GM12878 (cell line): ENCODE results near the gene SERBP1. TPM values are rescaled to one million over a fixed set of nuclear protein-coding genes. Genes with fewer than 3 reads are reported as not detected.

Experiments
- ATAC-seq: fragments of 200-7000 bp; cut with Tn5 transposase; 3 replicates; pipeline ENCODE4 v1.9.1; 2020; ENCODE audit warnings: mild to moderate bottlenecking, moderate library complexity
- BruUV-seq: library from RNA; stranded (reverse); fragments of 400-500 nt; replicated peaks from 2 replicates; lab custom pipeline; 2021; lab: Mats Ljungman, UMichigan
- CTCF ChIA-PET: fragments of 300-600 bp; sonication (Branson Sonifier 250); formaldehyde crosslinking; extraction: SDS; loops from one replicate; lab custom pipeline; 2021; ENCODE audit warnings: inconsistent platforms; lab: Yijun Ruan, JAX
- POLR2A ChIA-PET: fragments of 350-600 bp; formaldehyde crosslinking; extraction: SDS; loops from one replicate; lab custom pipeline; 2021; ENCODE audit warnings: inconsistent platforms; lab: Charles Lee
- RAD21 ChIA-PET: fragments of 300-600 bp; sonication (Branson Sonifier 250); formaldehyde crosslinking; loops from one replicate; lab custom pipeline; 2023; ENCODE audit warnings: antibody characterized with exemption; ENCODE audit not compliant: unreplicated experiment; lab: Charles Lee
- SMC1A ChIA-PET: fragments of 300-600 bp; sonication (Branson Sonifier 250); formaldehyde crosslinking; loops from one replicate; lab custom pipeline; 2023; ENCODE audit not compliant: unreplicated experiment, uncharacterized antibody; lab: Charles Lee
- DNase-seq: peaks from one replicate; pipeline ENCODE4 v3.0.0-alpha.2; 2011; ENCODE audit warnings: low read depth, low spot score
- FAIRE-seq: peaks from 3 replicates; lab custom pipeline; 2011; peaks lifted over from hg19 to GRCh38; lab: Jason Lieb, UNC
- H2AFZ ChIP-seq: 2 replicates; pipeline ENCODE4 v1.6.0; 2011; ENCODE audit warnings: low read depth, low read length, control low read depth; ENCODE audit not compliant: control insufficient read depth
- H3K27ac ChIP-seq: 2 replicates; pipeline ENCODE4 v1.5.1; 2011; ENCODE audit warnings: control low read depth; ENCODE audit not compliant: control insufficient read depth, insufficient read depth
- H3K27me3 ChIP-seq, 2 experiments: replicated peaks in 1 of 2; 2 replicates each; pipeline versions ENCODE4 v1.6.0 to v1.6.1; 2011; ENCODE audit warnings: low read length in 1 of 2; ENCODE audit not compliant: control insufficient read depth in 2 of 2, insufficient read depth in 2 of 2
- H3K36me3 ChIP-seq, 2 experiments: 2 replicates each; pipeline ENCODE4 v1.5.1; 2011; ENCODE audit warnings: low read length in 1 of 2; ENCODE audit not compliant: control insufficient read depth in 2 of 2, insufficient read depth in 2 of 2
- H3K4me1 ChIP-seq: 2 replicates; pipeline ENCODE4 v1.6.1; 2011; ENCODE audit warnings: mild to moderate bottlenecking, low read length, moderate library complexity, mixed read lengths; ENCODE audit not compliant: control insufficient read depth, insufficient read depth
- H3K4me2 ChIP-seq: 2 replicates; pipeline ENCODE4 v1.6.0; 2011; ENCODE audit warnings: control low read depth; ENCODE audit not compliant: control insufficient read depth, insufficient read depth
- H3K4me3 ChIP-seq: fragments of 200-600 bp; sonication (generic); 2 replicates; pipeline ENCODE4 v1.5.1; 2016
- H3K79me2 ChIP-seq: 2 replicates; pipeline ENCODE4 v1.6.0; 2011; ENCODE audit warnings: low read length; ENCODE audit not compliant: control insufficient read depth, insufficient read depth
- H3K9ac ChIP-seq: 2 replicates; pipeline ENCODE4 v1.8.0; 2011; ENCODE audit warnings: low read length, control low read depth, mixed read lengths; ENCODE audit not compliant: control insufficient read depth, insufficient read depth
- H3K9me3 ChIP-seq: replicated peaks from 3 replicates; pipeline ENCODE4 v1.5.1; 2011; ENCODE audit warnings: mild to moderate bottlenecking, low read length; ENCODE audit not compliant: control insufficient read depth, insufficient read depth
- H4K20me1 ChIP-seq: 2 replicates; pipeline ENCODE4 v1.6.0; 2011; ENCODE audit not compliant: control insufficient read depth, insufficient read depth
- BHLHE40 ChIP-seq, 2 experiments: fragments of 450-650 bp in 1 of 2; IDR thresholded peaks; 2 replicates each; pipeline ENCODE4 v1.6.1; 2011 to 2017; ENCODE audit warnings: low read depth in 2 of 2, borderline replicate concordance in 1 of 2, improper control_type of control experiment in 1 of 2, low read length in 1 of 2, mild to moderate bottlenecking in 1 of 2
- CBFB ChIP-seq: IDR thresholded peaks from 2 replicates; pipeline ENCODE4 v1.6.1; 2016; ENCODE audit warnings: antibody characterized with exemption, low read depth
- CREB1 ChIP-seq: IDR thresholded peaks from 2 replicates; pipeline ENCODE4 v1.6.1; 2012; ENCODE audit warnings: low read depth, mild to moderate bottlenecking, inconsistent platforms
- CTCF ChIP-seq, 3 experiments: IDR thresholded peaks in 2 of 3; conservative IDR thresholded peaks in 1 of 3; 2 replicates each; pipeline ENCODE4 v1.5.1; 2011; ENCODE audit warnings: low read depth in 3 of 3, low read length in 3 of 3, mild to moderate bottlenecking in 3 of 3, control low read depth in 2 of 3, moderate library complexity in 2 of 3, inconsistent platforms in 1 of 3, mixed read lengths in 1 of 3; ENCODE audit not compliant: control insufficient read depth in 2 of 3, insufficient read depth in 1 of 3; ENCODE audit errors: extremely low read depth in 1 of 3
- GABPA ChIP-seq: IDR thresholded peaks from 2 replicates; pipeline ENCODE4 v1.6.1; 2014; ENCODE audit warnings: antibody characterized with exemption, low read depth, mild to moderate bottlenecking, inconsistent platforms
- MLLT1 ChIP-seq: fragments of 450-650 bp; IDR thresholded peaks from 2 replicates; pipeline ENCODE4 v1.6.1; 2016; ENCODE audit warnings: mild to moderate bottlenecking
- SREBF2 ChIP-seq: IDR thresholded peaks from 2 replicates; pipeline ENCODE4 v1.6.1; 2012; ENCODE audit warnings: mild to moderate bottlenecking, low read length
- ZNF24 ChIP-seq: fragments of 450-650 bp; IDR thresholded peaks from 2 replicates; pipeline ENCODE4 v1.6.1; 2017; ENCODE audit warnings: antibody characterized with exemption, mild to moderate bottlenecking
- ZNF687 ChIP-seq: fragments of 450-650 bp; IDR thresholded peaks from 2 replicates; pipeline ENCODE4 v1.6.1; 2017; ENCODE audit warnings: mild to moderate bottlenecking, moderate library complexity
- WGBS: methylation state at CpG from one replicate; pipeline ENCODE4 v1.1.6; 2016; ENCODE audit warnings: low lambda C conversion rate; ENCODE audit not compliant: insufficient replicate concordance, insufficient coverage; ENCODE audit errors: missing lambda C conversion rate; 5-methylcytosine and 5-hydroxymethylcytosine counted together
- in situ Hi-C: fragments of 300-500 bp; cut with MboI; formaldehyde crosslinking; loops from 9 replicates; pipeline ENCODE4 v1.14.3; 2018; ENCODE audit warnings: mixed read lengths
- intact Hi-C: fragments of 100-400 bp; cut with micrococcal nuclease; formaldehyde crosslinking; loops from one replicate; pipeline ENCODE4 v1.14.2; 2022; ENCODE audit not compliant: unreplicated experiment
- polyA plus RNA-seq, 11 experiments: library from polyadenylated mRNA; depleted of rRNA in 4 of 11; unstranded in 6 of 11; stranded (reverse) in 5 of 11; fragments of >200 nt; fragmentation: Nextera tagmentation in 4 of 11; fragmentation: Illumina TruSeq in 1 of 11; extraction: Ambion mirVana in 4 of 11; extraction: Trizol in 1 of 11; gene quantifications; 1 replicate in 1 of 11; 2 replicates in 10 of 11; pipeline versions ENCODE4 v1.2.1 to v1.2.3, GENCODE V29; 2011 to 2016; ENCODE audit warnings: inconsistent platforms in 2 of 11, missing spikeins in 2 of 11, low read depth in 1 of 11
- total RNA-seq, 4 experiments: library from RNA; depleted of rRNA in 3 of 4; stranded (reverse); fragments of >200 nt in 3 of 4; fragmentation: Illumina TruSeq in 1 of 4; extraction: Trizol in 1 of 4; gene quantifications; 2 replicates each; pipeline versions ENCODE4 v1.2.1 to v1.2.3, GENCODE V29; 2013 to 2021

The SERBP1 gene
- total and polyA plus RNA-seq, 10 of the 15 experiments (the other 5 are each of a cell fraction or from before 2014, with no cell fraction given) = 76.7 to 509 (median 384) TPM

- no peak for TF ChIP-seq CTCF (IDR thresholded peaks at IDR 0.05 in 2 of 3, conservative IDR thresholded peaks at IDR 0.05 in 1 of 3; ENCODE audit: control insufficient read depth in 2 of 3, extremely low read depth in 1 of 3, insufficient read depth in 1 of 3, low read depth in 3 of 3, low read length in 3 of 3)
- no peak for TF ChIP-seq SREBF2
- no peak for TF ChIP-seq ZNF24
- TF ChIP-seq CREB1 = no peak
- no peak for TF ChIP-seq BHLHE40 (IDR thresholded peaks at IDR 0.05; ENCODE audit: borderline replicate concordance in 1 of 2, low read depth in 2 of 2, low read length in 1 of 2)
These were observed 33.2 kb upstream of the SERBP1 start (continued) for GRCh38 chr1:67463298-67463955.

GRCh38 chr1:67460676-67461500, 30.7 kb upstream of the SERBP1 start:
- ChIA-PET CTCF (no interaction called here), POLR2A (no interaction called here)
- no peak for TF ChIP-seq MLLT1
- TF ChIP-seq CREB1 = no peak
- no peak for TF ChIP-seq GABPA
- TF ChIP-seq CBFB = no peak
- TF ChIP-seq ZNF687 = no peak

More at GRCh38 chr1:67460676-67461500, 30.7 kb upstream of the SERBP1 start:
- Histone ChIP-seq H2AFZ (no peak overlapping the region), H3K27ac (no peak overlapping the region), H3K79me2 (no peaks in the 10 kb centered on the region), H3K9ac (no peak overlapping the region), H3K4me1 (no peaks in the 10 kb centered on the region), H3K27me3 (peaks cover 0 to 2% of the 10 kb centered on the region in 2 experiments; a peak in 1 of 4 replicates), H3K9me3 (no peaks in the 10 kb centered on the region; the same call in 2 of the 3 replicates), H3K36me3 (no peaks in the 10 kb centered on the region), H3K4me3 (no peak overlapping the region), H4K20me1 (no peaks in the 10 kb centered on the region), H3K4me2 (no peak overlapping the region)
- 66% methylated on average over 9 of the region's 9 CpGs for WGBS
- in situ Hi-C loops = no loop called here
- no TSS peak for BruUV-seq
- intact Hi-C loops = no loop called here
- ATAC-seq = no peak
- ChIA-PET RAD21 (no interaction called here), SMC1A (interaction anchor here (1.1 to 2.9 kb wide), 2 partner anchors 40 to 179 kb away, joined by 3 to 13 read pairs; no protein-coding TSS in a partner anchor)
- no peak for FAIRE-seq
- DNase-seq = no peak
